H9 (cell line): ENCODE data around the gene ZNF653. TPM values are rescaled to one million over a fixed set of nuclear protein-coding genes. Genes with fewer than 3 reads are reported as not detected.

ENCODE experiments used
- DNase-seq: peaks from one replicate; pipeline ENCODE4 v3.0.0-alpha.2; 2017
- H2AFZ ChIP-seq: one replicate; pipeline ENCODE4 v1.6.1; 2013; ENCODE audit warnings: mild to moderate bottlenecking, low read length, control low read depth, moderate library complexity
- H2AK5ac ChIP-seq: 2 replicates; pipeline ENCODE4 v1.6.1; 2013; ENCODE audit warnings: low read length, control low read depth, mixed read lengths; ENCODE audit not compliant: insufficient read length
- H2BK120ac ChIP-seq: one replicate; pipeline ENCODE4 v1.6.1; 2013; ENCODE audit warnings: low read depth, mild to moderate bottlenecking, low read length, control low read depth, inconsistent platforms; ENCODE audit not compliant: poor library complexity, severe bottlenecking
- H2BK12ac ChIP-seq: 2 replicates; pipeline ENCODE4 v1.6.1; 2013; ENCODE audit warnings: low read length, control low read depth, mixed read lengths, low read depth; ENCODE audit not compliant: insufficient read length
- H2BK15ac ChIP-seq: 2 replicates; pipeline ENCODE4 v1.6.1; 2013; ENCODE audit warnings: low read depth, low read length, control low read depth
- H2BK20ac ChIP-seq: one replicate; pipeline ENCODE4 v1.6.1; 2013; ENCODE audit warnings: low read depth, mild to moderate bottlenecking, low read length, control low read depth, inconsistent platforms; ENCODE audit not compliant: poor library complexity, severe bottlenecking
- H2BK5ac ChIP-seq: 2 replicates; pipeline ENCODE4 v1.6.1; 2013; ENCODE audit warnings: low read length, control low read depth, mixed read lengths; ENCODE audit not compliant: insufficient read length
- H3K14ac ChIP-seq: 2 replicates; pipeline ENCODE4 v1.6.1; 2013; ENCODE audit warnings: low read length, control low read depth; ENCODE audit not compliant: insufficient read depth
- H3K18ac ChIP-seq: 2 replicates; pipeline ENCODE4 v1.6.1; 2013; ENCODE audit warnings: low read depth, mild to moderate bottlenecking, mixed read lengths, low read length, control low read depth; ENCODE audit not compliant: insufficient read length
- H3K23ac ChIP-seq: 2 replicates; pipeline ENCODE4 v1.6.1; 2013; ENCODE audit warnings: low read length, control low read depth, mixed read lengths, low read depth; ENCODE audit not compliant: insufficient read length
- H3K23me2 ChIP-seq: 2 replicates; pipeline ENCODE4 v1.6.1; 2013; ENCODE audit warnings: low read depth, mild to moderate bottlenecking, mixed read lengths, low read length, control low read depth; ENCODE audit not compliant: insufficient read length, poor library complexity, severe bottlenecking
- H3K27ac ChIP-seq: 2 replicates; pipeline ENCODE4 v1.5.1; 2013; ENCODE audit warnings: low read length, control low read depth, mixed read lengths, low read depth; ENCODE audit not compliant: insufficient read length
- H3K27me3 ChIP-seq: 2 replicates; pipeline ENCODE4 v1.6.1; 2013; ENCODE audit warnings: low read length, control low read depth, inconsistent platforms; ENCODE audit not compliant: insufficient read depth
- H3K4ac ChIP-seq: 2 replicates; pipeline ENCODE4 v1.6.1; 2013; ENCODE audit warnings: low read depth, mild to moderate bottlenecking, control low read depth, inconsistent platforms, low read length, moderate library complexity
- H3K4me1 ChIP-seq: 2 replicates; pipeline ENCODE4 v1.6.1; 2013; ENCODE audit warnings: low read length, control low read depth, inconsistent platforms; ENCODE audit not compliant: insufficient read depth
- H3K4me2 ChIP-seq: 2 replicates; pipeline ENCODE4 v1.6.1; 2013; ENCODE audit warnings: low read length, control low read depth, mixed read lengths; ENCODE audit not compliant: insufficient read length, insufficient read depth
- H3K56ac ChIP-seq: 2 replicates; pipeline ENCODE4 v1.6.1; 2013; ENCODE audit warnings: low read depth, mild to moderate bottlenecking, mixed read lengths, low read length, control low read depth; ENCODE audit not compliant: insufficient read length
- H3K79me1 ChIP-seq: 2 replicates; pipeline ENCODE4 v1.6.1; 2013; ENCODE audit warnings: low read depth, mild to moderate bottlenecking, moderate library complexity, low read length, control low read depth, inconsistent platforms; ENCODE audit not compliant: insufficient read depth, poor library complexity, severe bottlenecking
- H3K79me2 ChIP-seq: 2 replicates; pipeline ENCODE4 v1.6.1; 2013; ENCODE audit warnings: low read length, control low read depth, inconsistent platforms; ENCODE audit not compliant: insufficient read depth
- H3K9ac ChIP-seq: 2 replicates; pipeline ENCODE4 v1.6.1; 2013; ENCODE audit warnings: low read length, control low read depth, mixed read lengths; ENCODE audit not compliant: insufficient read length; ENCODE audit errors: extremely low read depth
- H3K9me3 ChIP-seq: one replicate; pipeline ENCODE4 v1.6.1; 2013; ENCODE audit warnings: low read depth, low read length, inconsistent platforms; ENCODE audit not compliant: control insufficient read depth
- H3T11ph ChIP-seq: one replicate; pipeline ENCODE4 v1.6.1; 2013; ENCODE audit warnings: mild to moderate bottlenecking, low read length, control low read depth, inconsistent platforms
- H4K20me1 ChIP-seq: one replicate; pipeline ENCODE4 v1.6.1; 2013; ENCODE audit not compliant: control insufficient read depth, insufficient read length, insufficient read depth
- H4K5ac ChIP-seq: 2 replicates; pipeline ENCODE4 v1.6.1; 2013; ENCODE audit warnings: low read depth, mild to moderate bottlenecking, mixed read lengths, low read length, control low read depth; ENCODE audit not compliant: insufficient read length
- H4K8ac ChIP-seq: replicated peaks from 2 replicates; pipeline ENCODE4 v1.6.1; 2013; ENCODE audit warnings: low read length, control low read depth, mixed read lengths, low read depth; ENCODE audit not compliant: insufficient read length
- H4K91ac ChIP-seq: 2 replicates; pipeline ENCODE4 v1.6.1; 2013; ENCODE audit warnings: low read depth, mild to moderate bottlenecking, moderate library complexity, mixed read lengths, low read length, control low read depth; ENCODE audit not compliant: insufficient read length
- H3K27ac Mint-ChIP-seq, 3 experiments: 2 replicates in 2 of 3; 3 replicates in 1 of 3; pipeline ENCODE4 v1.8.0; 2020 to 2021; ENCODE audit warnings: mixed read lengths in 3 of 3, mild to moderate bottlenecking in 1 of 3, moderate library complexity in 1 of 3
- H3K27me3 Mint-ChIP-seq: 2 replicates; pipeline ENCODE4 v1.8.0; 2021; ENCODE audit warnings: low read depth, mild to moderate bottlenecking, moderate library complexity, mixed read lengths
- H3K36me3 Mint-ChIP-seq, 3 experiments: 2 replicates in 2 of 3; 3 replicates in 1 of 3; pipeline ENCODE4 v1.8.0; 2020 to 2021; ENCODE audit warnings: low read depth in 3 of 3, mixed read lengths in 3 of 3; ENCODE audit not compliant: insufficient read depth in 1 of 3
- H3K4me1 Mint-ChIP-seq, 2 experiments: 2 replicates each; pipeline ENCODE4 v1.8.0; 2020; ENCODE audit warnings: mixed read lengths in 2 of 2
- H3K4me3 Mint-ChIP-seq, 2 experiments: 2 replicates in 1 of 2; 3 replicates in 1 of 2; pipeline ENCODE4 v1.8.0; 2020 to 2021; ENCODE audit warnings: mild to moderate bottlenecking in 2 of 2, mixed read lengths in 2 of 2, moderate library complexity in 1 of 2
- H3K9me3 Mint-ChIP-seq, 2 experiments: 2 replicates in 1 of 2; 3 replicates in 1 of 2; pipeline ENCODE4 v1.8.0; 2020; ENCODE audit warnings: mild to moderate bottlenecking in 2 of 2, mixed read lengths in 2 of 2, moderate library complexity in 1 of 2
- CTCF ChIP-seq: fragments of 200-600 bp; sonication (generic); conservative IDR thresholded peaks from 3 replicates; pipeline ENCODE4 v1.8.0; 2021; ENCODE audit warnings: antibody characterized with exemption, mild to moderate bottlenecking
- WGBS: extraction: QIAGEN DNeasy Blood & Tissue Kit; methylation state at CpG from one replicate; pipeline ENCODE4 v1.1.7; 2013; ENCODE audit warnings: missing lambda C conversion rate, low lambda C conversion rate, mixed read lengths; ENCODE audit not compliant: insufficient read length; ENCODE audit errors: extremely low coverage; 5-methylcytosine and 5-hydroxymethylcytosine counted together
- total RNA-seq: library from RNA; stranded (reverse); gene quantifications from 2 replicates; pipeline ENCODE4 v1.2.1, GENCODE V29; 2021

Gene ZNF653
- total RNA-seq, 1 experiment from 2014 or later = 11.6 TPM

DNA sequence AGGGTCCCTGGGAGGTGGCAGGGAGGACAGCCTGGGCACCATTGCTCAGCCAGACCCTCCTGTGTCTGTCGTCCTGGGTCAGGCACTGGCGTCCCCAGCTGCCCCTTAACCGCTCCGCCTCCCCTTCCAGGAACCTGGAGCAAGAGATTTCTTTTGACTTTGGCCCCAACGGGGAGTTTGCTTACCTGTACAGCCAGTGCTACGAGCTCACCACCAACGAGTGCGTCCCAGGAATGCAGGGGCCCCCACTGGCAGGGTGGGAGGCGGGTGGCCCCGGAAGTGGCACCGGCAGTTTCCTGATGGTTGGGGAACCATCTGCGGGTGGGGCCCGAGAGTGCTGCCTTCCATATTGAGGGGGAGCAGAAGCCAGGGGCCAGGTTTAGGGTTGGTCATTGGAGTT lies 57.2 kb downstream of the ZNF653 start:
- no peak overlapping the region for H3K9ac ChIP-seq

More for the DNA sequence above, 57.2 kb downstream of the ZNF653 start:
- H2BK120ac ChIP-seq = no peak overlapping the region
- no peak overlapping the region for H3K27ac ChIP-seq
- no peak overlapping the region for H3K4me2 ChIP-seq
- no peak overlapping the region for H3K18ac ChIP-seq
- Mint-ChIP-seq H3K4me1 (peaks cover 13 to 25% of the 10 kb centered on the region in 2 experiments), H3K36me3 (peaks cover 9 to 46% (median 45%) of the 10 kb centered on the region in 3 experiments; a peak in 6 of 7 replicates), H3K4me3 (no peak overlapping the region), H3K27me3 (no peaks in the 10 kb centered on the region), H3K9me3 (no peaks in the 10 kb centered on the region; a peak in 1 of 5 replicates), H3K27ac (no peak overlapping the region)
- H3K9me3 ChIP-seq = no peaks in the 10 kb centered on the region
- no peaks in the 10 kb centered on the region for H3K27me3 ChIP-seq
- no peak for DNase-seq
- H4K20me1 ChIP-seq = no peaks in the 10 kb centered on the region
- no peak overlapping the region for H2AK5ac ChIP-seq
- H3T11ph ChIP-seq = no peak overlapping the region
- H3K79me2 ChIP-seq = no peaks in the 10 kb centered on the region
- H2BK15ac ChIP-seq = no peak overlapping the region
- no peak overlapping the region for H4K5ac ChIP-seq
- TF ChIP-seq CTCF = no peak
- no peak overlapping the region for H4K91ac ChIP-seq
- H3K23ac ChIP-seq = no peak overlapping the region
- H2BK20ac ChIP-seq = no peak overlapping the region
- H3K4ac ChIP-seq = no peak overlapping the region
- no peaks in the 10 kb centered on the region for H3K4me1 ChIP-seq
- H3K23me2 ChIP-seq = no peaks in the 10 kb centered on the region
- no peak overlapping the region for H2BK5ac ChIP-seq
- H2AFZ ChIP-seq = no peak overlapping the region
- H3K56ac ChIP-seq = no peak overlapping the region
- no peak overlapping the region for H3K14ac ChIP-seq
- H3K79me1 ChIP-seq = no peaks in the 10 kb centered on the region
- H2BK12ac ChIP-seq = no peak overlapping the region
- no CpG with 5 or more reads among the region's 13 CpGs for WGBS
- H4K8ac ChIP-seq = no peak overlapping the region
